RWPE2 (cell line): ENCODE results near the gene MET.

Source experiments
- ATAC-seq: fragments of 200-7000 bp; cut with Tn5 transposase; 3 replicates; pipeline ENCODE4 v1.9.1; 2021; ENCODE audit warnings: low read depth
- DNase-seq: peaks from one replicate; pipeline ENCODE4 v3.0.0-alpha.2; 2020; ENCODE audit warnings: low spot score
- H3K27ac ChIP-seq: fragments of 450-650 bp; 2 replicates; pipeline ENCODE4 v1.5.1; 2017; ENCODE audit warnings: mild to moderate bottlenecking; ENCODE audit not compliant: poor library complexity, severe bottlenecking
- H3K27me3 ChIP-seq: fragments of 250-450 bp; sonication (Bioruptor Pico); 2 replicates; pipeline ENCODE4 v1.5.1; 2021; ENCODE audit warnings: mild to moderate bottlenecking, moderate library complexity; ENCODE audit not compliant: insufficient read depth, poor library complexity, severe bottlenecking
- H3K36me3 ChIP-seq: fragments of 250-450 bp; sonication (Bioruptor Pico); 2 replicates; pipeline ENCODE4 v1.5.1; 2020; ENCODE audit warnings: low read depth, mild to moderate bottlenecking, moderate library complexity
- H3K4me1 ChIP-seq: fragments of 250-450 bp; sonication (Bioruptor Pico); 2 replicates; pipeline ENCODE4 v1.5.1; 2021; ENCODE audit warnings: mild to moderate bottlenecking, moderate library complexity; ENCODE audit not compliant: insufficient read depth, poor library complexity, severe bottlenecking
- H3K4me3 ChIP-seq: fragments of 250-450 bp; sonication (Bioruptor Pico); 2 replicates; pipeline ENCODE4 v1.5.1; 2021; ENCODE audit warnings: mild to moderate bottlenecking, moderate library complexity; ENCODE audit not compliant: severe bottlenecking
- H3K9me3 ChIP-seq: fragments of 250-450 bp; sonication (Bioruptor Pico); 2 replicates; pipeline ENCODE4 v1.5.1; 2021; ENCODE audit warnings: mild to moderate bottlenecking, moderate library complexity; ENCODE audit not compliant: severe bottlenecking
- CTCF ChIP-seq: fragments of 450-650 bp; IDR thresholded peaks from one replicate; pipeline ENCODE4 v1.5.1; 2017; ENCODE audit warnings: mild to moderate bottlenecking, moderate library complexity; ENCODE audit not compliant: poor library complexity, severe bottlenecking

Gene MET

GRCh38 chr7:116661865-116662264 is 10.1 kb upstream of the MET start:
- ATAC-seq (no peak), DNase-seq (no peak)
- no peaks in the 10 kb centered on the region for H3K4me1 ChIP-seq
- no peaks in the 10 kb centered on the region for H3K9me3 ChIP-seq
- no peak overlapping the region for H3K4me3 ChIP-seq
- H3K36me3 ChIP-seq, result no peaks in the 10 kb centered on the region
- no peak for TF ChIP-seq CTCF
- H3K27me3 ChIP-seq, result no peaks in the 10 kb centered on the region
- no peak overlapping the region for H3K27ac ChIP-seq

- no peak for TF ChIP-seq CTCF
- Histone ChIP-seq H3K27ac (no peak overlapping the region), H3K9me3 (no peaks in the 10 kb centered on the region), H3K36me3 (no peaks in the 10 kb centered on the region), H3K27me3 (no peaks in the 10 kb centered on the region), H3K4me3 (no peak overlapping the region), H3K4me1 (no peaks in the 10 kb centered on the region)
- DNase-seq, result no peak
- ATAC-seq, result no peak
Measured at GRCh38 chr7:116663744-116664143, 8.3 kb upstream of the MET start.

- no peak overlapping the region for H3K27ac ChIP-seq
- no peak overlapping the region for H3K4me3 ChIP-seq
- ATAC-seq (no peak), DNase-seq (no peak)
- no peaks in the 10 kb centered on the region for H3K9me3 ChIP-seq
- H3K27me3 ChIP-seq, result no peaks in the 10 kb centered on the region
- no peaks in the 10 kb centered on the region for H3K36me3 ChIP-seq
- no peaks in the 10 kb centered on the region for H3K4me1 ChIP-seq
- TF ChIP-seq CTCF, result no peak
Measured at GRCh38 chr7:116665332-116665996, 6.5 kb upstream of the MET start.

GRCh38 chr7:116669769-116670168 is 2.2 kb upstream of the MET start:
- DNase-seq (no peak), ATAC-seq (no peak)
- no peak overlapping the region for H3K4me3 ChIP-seq
- H3K4me1 ChIP-seq, result peaks cover 13% of the 10 kb centered on the region
- H3K36me3 ChIP-seq, result peaks cover 7% of the 10 kb centered on the region; the same call in 1 of the 2 replicates
- H3K27me3 ChIP-seq, result no peaks in the 10 kb centered on the region
- H3K9me3 ChIP-seq, result no peaks in the 10 kb centered on the region
- no peak for TF ChIP-seq CTCF
- no peak overlapping the region for H3K27ac ChIP-seq

- DNase-seq (no peak), ATAC-seq (no peak)
- no peak overlapping the region for H3K4me3 ChIP-seq
- H3K4me1 ChIP-seq, result peaks cover 18% of the 10 kb centered on the region
- no peak for TF ChIP-seq CTCF
- no peaks in the 10 kb centered on the region for H3K9me3 ChIP-seq
- H3K36me3 ChIP-seq, result peaks cover 7% of the 10 kb centered on the region; the same call in 1 of the 2 replicates
- peak overlapping the region; percentile 89 for H3K27ac ChIP-seq
- H3K27me3 ChIP-seq, result no peaks in the 10 kb centered on the region
Measured at GRCh38 chr7:116670409-116671015, 1.5 kb upstream of the MET start.
